Esophagus squamous epithelium (tissue), 4 donors: ENCODE data around the gene IFI27L2.

ENCODE experiments used
- POLR2A ChIP-seq, 4 donors: fragments of 450-650 bp; IDR thresholded peaks; one replicate each; pipeline ENCODE4 v1.6.1; 2017; ENCODE audit warnings: antibody characterized with exemption in 4 of 4, mild to moderate bottlenecking in 4 of 4, moderate library complexity in 3 of 4
- TF ChIP-seq, protein P1 (sequence below), 6 experiments: fragments of 450-650 bp in 4 of 6; fragments of 200-600 bp in 2 of 6; sonication (generic) in 2 of 6; IDR thresholded peaks; one replicate each; pipeline ENCODE4 v1.5.1; 2016 to 2019; ENCODE audit warnings: antibody characterized with exemption in 6 of 6, mild to moderate bottlenecking in 4 of 6, moderate library complexity in 4 of 6

- TF ChIP-seq POLR2A (IDR thresholded peaks at IDR 0.05), result no peak
- TF ChIP-seq, protein P1, sequence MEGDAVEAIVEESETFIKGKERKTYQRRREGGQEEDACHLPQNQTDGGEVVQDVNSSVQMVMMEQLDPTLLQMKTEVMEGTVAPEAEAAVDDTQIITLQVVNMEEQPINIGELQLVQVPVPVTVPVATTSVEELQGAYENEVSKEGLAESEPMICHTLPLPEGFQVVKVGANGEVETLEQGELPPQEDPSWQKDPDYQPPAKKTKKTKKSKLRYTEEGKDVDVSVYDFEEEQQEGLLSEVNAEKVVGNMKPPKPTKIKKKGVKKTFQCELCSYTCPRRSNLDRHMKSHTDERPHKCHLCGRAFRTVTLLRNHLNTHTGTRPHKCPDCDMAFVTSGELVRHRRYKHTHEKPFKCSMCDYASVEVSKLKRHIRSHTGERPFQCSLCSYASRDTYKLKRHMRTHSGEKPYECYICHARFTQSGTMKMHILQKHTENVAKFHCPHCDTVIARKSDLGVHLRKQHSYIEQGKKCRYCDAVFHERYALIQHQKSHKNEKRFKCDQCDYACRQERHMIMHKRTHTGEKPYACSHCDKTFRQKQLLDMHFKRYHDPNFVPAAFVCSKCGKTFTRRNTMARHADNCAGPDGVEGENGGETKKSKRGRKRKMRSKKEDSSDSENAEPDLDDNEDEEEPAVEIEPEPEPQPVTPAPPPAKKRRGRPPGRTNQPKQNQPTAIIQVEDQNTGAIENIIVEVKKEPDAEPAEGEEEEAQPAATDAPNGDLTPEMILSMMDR (IDR thresholded peaks at IDR 0.05), result no peak
Measured at GRCh38 chr14:94113908-94114588, 15.4 kb downstream of the IFI27L2 start.
